Liver (tissue), 3 donors: ENCODE data around the gene COL6A2.

ENCODE experiments used
- SP1 ChIP-seq: IDR thresholded peaks from 2 replicates; pipeline ENCODE4 v1.6.1; 2018; ENCODE audit warnings: antibody characterized with exemption, mild to moderate bottlenecking
- TAF1 ChIP-seq: conservative IDR thresholded peaks from 2 replicates; pipeline ENCODE4 v1.6.1; 2016; ENCODE audit warnings: antibody characterized with exemption, mild to moderate bottlenecking
- TF ChIP-seq, protein P1 (sequence below): fragments of 150-350 bp; IDR thresholded peaks from 2 replicates; pipeline ENCODE4 v1.5.1; 2017; ENCODE audit warnings: improper control_type of control experiment, low read depth, low read length; ENCODE audit not compliant: missing input control
- TF ChIP-seq, protein P2 (sequence below): IDR thresholded peaks from 2 replicates; pipeline ENCODE4 v1.6.1; 2016; ENCODE audit warnings: antibody characterized with exemption
- donor health status: healthy.
- donor health status: healthy.

DNA sequence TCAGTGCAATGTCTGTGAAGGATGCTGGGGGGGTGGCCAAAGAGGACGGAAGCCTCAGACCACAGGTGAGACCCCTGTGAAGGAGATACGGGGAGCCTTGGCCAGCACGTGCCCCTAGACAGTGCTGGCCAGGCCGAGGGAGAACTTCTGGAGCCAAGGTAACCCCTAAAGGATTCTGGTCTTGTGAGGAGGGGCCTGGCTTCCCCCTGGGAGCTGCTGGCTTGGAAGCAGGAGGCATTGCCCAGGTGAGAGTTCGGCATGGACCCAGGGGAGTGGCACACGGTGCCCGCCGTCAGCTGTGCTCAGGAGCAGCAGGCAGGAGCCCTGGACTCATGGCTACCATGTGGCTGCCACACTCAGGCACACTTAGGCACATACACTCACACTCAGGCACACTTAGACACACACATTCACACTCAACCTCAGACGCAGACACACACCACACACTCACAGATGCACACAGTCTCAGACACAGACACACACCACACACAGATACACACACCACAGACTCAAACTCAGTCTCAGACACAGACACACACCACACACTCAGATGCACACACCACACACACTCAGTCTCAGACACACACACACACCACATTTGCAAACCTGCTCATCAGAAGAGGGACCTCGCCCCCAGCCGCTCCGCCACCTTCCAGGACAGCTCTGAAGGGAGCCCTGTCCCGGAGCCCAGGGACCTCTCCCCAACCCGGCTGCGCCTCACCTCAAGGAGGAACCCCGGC is 1.1 kb upstream of the COL6A2 start:
- TF ChIP-seq, protein P1, sequence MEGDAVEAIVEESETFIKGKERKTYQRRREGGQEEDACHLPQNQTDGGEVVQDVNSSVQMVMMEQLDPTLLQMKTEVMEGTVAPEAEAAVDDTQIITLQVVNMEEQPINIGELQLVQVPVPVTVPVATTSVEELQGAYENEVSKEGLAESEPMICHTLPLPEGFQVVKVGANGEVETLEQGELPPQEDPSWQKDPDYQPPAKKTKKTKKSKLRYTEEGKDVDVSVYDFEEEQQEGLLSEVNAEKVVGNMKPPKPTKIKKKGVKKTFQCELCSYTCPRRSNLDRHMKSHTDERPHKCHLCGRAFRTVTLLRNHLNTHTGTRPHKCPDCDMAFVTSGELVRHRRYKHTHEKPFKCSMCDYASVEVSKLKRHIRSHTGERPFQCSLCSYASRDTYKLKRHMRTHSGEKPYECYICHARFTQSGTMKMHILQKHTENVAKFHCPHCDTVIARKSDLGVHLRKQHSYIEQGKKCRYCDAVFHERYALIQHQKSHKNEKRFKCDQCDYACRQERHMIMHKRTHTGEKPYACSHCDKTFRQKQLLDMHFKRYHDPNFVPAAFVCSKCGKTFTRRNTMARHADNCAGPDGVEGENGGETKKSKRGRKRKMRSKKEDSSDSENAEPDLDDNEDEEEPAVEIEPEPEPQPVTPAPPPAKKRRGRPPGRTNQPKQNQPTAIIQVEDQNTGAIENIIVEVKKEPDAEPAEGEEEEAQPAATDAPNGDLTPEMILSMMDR, result no peak
- TF ChIP-seq SP1 (no peak), TAF1 (no peak)
- TF ChIP-seq, protein P2, sequence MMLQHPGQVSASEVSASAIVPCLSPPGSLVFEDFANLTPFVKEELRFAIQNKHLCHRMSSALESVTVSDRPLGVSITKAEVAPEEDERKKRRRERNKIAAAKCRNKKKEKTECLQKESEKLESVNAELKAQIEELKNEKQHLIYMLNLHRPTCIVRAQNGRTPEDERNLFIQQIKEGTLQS, result no peak
